ENCODE measurements around the gene PCDHGA6.
"Not testable (repeated sequence)": the region's sequence is repeated elsewhere in the genome, so short reads cannot be mapped to it uniquely, and the experiment has no call there.

PCDHGA6 gene

DNA sequence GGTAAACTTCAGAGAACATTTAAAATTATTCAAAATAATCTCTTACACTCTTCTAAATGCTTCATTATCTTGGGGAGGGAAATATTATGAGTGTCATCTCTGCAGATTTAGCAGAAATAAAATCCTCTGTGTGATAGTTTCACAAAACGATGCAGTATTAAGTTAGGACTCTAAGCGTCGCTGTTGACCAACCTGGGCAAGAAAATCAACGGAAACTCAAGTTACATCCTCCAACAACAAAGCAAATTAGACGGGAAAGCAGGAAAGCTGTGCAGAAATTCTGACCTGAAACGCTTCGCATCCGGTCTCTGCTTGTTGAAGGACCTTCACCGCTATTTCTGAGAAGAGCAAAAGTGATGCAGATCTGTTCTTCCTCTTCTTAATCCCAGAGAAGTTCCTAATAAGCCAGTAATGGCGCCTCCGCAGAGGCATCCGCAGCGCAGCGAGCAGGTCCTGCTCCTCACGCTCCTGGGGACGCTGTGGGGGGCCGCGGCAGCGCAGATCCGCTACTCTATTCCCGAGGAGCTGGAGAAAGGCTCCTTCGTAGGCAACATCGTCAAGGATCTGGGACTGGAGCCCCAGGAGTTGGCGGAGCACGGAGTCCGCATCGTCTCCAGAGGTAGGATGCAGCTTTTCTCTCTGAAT, at the start of gene PCDHGA6:
Gene PCDHGA6, plus strand, starts transcription at position 219 of the 645 bp plus-strand sequence. Its CDS starts 193 bp downstream, at position 412.
- DNase-seq (ENCODE audit: low spot score), result peak; percentile 20

DNA sequence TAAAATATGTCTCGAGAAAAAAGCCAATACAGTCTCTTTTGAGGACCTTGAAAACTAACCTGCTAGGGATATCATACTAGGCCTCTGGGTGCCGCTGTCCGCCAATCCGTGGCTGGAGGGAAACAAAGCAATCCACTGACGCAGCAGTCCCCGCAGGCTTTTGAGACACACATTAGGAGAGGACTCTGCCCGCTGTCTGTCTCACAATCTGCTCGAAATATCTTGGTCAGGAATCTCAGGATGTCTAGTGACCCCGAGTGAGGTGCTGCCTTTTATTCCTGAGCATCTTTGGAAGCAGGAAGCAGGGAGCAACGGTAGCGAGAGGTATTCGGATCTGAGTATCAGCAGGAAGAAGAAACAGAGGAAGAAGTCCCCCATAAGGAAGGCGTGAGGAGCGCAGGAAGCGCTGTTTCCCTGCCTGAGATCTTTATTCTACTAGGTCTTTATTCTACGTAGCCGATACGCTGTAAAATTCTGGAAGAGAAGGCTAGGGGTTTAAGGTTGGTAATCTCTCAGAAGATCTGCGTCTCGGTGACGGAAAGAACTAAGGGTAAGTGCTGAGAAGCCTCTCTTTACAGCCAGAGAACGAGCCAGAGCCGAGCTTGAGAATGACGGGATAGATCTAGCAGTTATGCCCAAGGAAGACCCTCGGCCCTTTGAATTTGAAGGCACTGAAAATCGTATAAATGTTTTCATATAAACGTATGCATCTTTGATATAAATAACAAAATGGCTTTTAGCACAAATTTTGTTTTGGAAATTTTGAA, 47.4 kb upstream of the PCDHGA6 start:
- DNase-seq (ENCODE audit: low spot score), result peak; percentile 80

DNA sequence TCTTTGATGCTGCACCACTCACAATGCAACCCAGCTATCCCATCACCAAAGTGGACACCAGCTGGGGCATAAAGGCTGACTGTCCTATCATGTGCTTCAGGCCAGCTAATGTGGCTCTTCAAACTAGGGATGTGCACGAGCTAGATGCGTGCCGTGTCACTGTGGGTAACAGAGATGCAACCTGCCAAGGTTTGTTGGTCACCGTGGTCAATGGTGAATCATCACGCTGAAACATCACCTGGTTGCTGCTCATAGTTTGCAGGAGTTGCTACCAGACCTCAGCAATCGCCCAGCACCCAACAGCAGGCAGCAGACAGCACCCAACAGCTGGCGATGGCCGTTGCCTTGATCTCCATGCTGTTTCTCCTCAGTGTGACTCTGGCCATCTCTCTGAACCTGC, 45.5 kb upstream of the PCDHGA6 start:
- no peak for DNase-seq (ENCODE audit: low spot score)

DNA sequence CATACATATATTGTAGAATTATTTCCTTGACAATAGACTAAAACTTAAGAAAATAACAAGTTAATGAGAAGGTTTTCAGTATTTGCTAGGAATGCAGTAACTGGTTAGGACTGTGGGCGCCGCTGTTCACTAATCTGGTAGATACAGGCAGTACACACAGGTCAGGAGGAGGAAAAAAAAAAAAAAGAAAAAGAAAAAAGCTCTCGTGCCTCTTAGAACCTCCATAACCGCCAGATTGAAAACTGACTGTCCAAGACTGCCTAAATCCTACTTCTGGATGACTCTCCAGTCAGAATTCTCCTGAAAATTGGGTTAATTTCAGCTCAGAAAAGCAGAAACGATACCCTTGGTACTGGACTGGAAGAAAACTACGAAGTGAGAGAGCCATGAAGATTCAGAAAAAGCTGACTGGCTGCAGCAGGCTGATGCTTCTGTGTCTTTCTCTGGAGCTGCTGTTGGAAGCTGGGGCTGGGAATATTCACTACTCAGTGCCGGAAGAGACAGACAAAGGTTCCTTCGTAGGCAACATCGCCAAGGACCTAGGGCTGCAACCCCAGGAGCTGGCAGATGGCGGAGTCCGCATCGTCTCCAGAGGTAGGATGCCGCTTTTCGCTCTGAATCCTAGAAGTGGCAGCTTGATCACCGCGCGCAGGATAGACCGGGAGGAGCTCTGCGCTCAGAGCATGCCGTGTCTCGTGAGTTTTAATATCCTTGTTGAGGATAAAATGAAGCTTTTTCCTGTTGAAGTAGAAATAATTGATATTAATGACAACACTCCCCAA, 43.2 kb upstream of the PCDHGA6 start, which contains the start of gene PCDHGA1:
Gene PCDHGA1, plus strand, starts transcription at position 216 of the 782 bp plus-strand sequence.
- DNase-seq (ENCODE audit: low spot score), result peak; percentile 29

DNA sequence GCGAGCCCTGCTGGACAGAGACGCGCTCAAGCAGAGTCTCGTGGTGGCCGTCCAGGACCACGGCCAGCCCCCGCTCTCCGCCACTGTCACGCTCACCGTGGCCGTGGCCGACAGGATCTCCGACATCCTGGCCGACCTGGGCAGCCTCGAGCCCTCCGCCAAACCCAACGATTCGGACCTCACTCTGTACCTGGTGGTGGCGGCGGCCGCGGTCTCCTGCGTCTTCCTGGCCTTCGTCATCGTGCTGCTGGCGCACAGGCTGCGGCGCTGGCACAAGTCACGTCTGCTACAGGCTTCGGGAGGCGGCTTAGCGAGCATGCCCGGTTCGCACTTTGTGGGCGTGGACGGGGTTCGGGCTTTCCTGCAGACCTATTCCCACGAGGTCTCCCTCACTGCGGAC, 41.1 kb upstream of the PCDHGA6 start:
- DNase-seq (ENCODE audit: low spot score), result not testable (repeated sequence)

DNA sequence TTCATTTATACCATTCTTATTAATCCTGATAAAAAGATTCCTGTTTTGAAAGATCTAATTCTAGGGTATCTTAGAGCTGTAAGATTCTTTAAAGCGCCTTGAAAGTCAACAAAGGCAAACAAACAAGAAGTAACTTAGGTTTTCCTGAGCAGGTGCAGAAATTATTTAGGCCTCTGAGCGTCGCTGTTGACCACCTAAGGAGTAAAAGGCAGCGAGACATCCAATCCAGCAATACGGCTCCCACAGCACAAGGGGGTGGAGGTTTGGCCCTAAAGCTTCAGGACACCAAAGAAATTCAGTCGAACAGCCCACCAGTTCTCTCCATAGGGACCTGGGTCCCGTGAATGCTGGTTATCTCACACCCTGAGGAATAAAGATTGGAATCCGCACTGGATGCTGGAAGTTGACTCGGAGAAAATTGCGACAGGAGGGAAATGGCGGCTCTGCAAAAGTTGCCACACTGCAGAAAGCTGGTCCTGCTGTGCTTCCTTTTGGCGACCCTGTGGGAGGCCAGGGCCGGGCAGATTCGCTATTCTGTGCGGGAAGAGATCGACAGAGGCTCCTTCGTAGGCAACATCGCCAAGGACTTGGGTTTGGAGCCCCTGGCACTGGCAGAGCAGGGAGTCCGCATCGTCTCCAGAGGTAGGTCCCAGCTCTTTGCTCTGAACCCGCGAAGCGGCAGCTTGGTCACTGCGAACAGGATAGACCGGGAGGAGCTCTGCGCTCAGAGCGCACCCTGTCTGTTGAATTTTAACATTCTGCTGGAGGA, 35.0 kb upstream of the PCDHGA6 start, which contains the start of gene PCDHGA2:
Gene PCDHGA2, plus strand, starts transcription at position 223 of the 769 bp plus-strand sequence.
- DNase-seq (ENCODE audit: low spot score), result peak; percentile 19

DNA sequence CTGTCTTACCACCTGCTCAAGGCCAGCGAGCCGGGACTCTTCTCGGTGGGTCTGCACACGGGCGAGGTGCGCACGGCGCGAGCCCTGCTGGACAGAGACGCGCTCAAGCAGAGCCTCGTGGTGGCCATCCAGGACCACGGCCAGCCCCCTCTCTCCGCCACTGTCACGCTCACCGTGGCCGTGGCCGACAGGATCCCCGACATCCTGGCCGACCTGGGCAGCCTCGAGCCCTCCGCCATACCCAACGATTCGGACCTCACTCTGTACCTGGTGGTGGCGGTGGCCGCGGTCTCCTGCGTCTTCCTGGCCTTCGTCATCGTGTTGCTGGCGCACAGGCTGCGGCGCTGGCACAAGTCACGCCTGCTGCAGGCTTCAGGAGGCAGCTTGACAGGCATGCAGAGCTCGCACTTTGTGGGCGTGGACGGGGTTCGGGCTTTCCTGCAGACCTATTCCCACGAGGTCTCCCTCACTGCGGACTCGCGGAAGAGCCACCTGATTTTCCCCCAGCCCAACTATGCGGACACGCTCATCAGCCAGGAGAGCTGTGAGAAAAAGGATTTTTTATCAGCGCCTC, 32.8 kb upstream of the PCDHGA6 start:
- DNase-seq (ENCODE audit: low spot score), result not testable (repeated sequence)

DNA sequence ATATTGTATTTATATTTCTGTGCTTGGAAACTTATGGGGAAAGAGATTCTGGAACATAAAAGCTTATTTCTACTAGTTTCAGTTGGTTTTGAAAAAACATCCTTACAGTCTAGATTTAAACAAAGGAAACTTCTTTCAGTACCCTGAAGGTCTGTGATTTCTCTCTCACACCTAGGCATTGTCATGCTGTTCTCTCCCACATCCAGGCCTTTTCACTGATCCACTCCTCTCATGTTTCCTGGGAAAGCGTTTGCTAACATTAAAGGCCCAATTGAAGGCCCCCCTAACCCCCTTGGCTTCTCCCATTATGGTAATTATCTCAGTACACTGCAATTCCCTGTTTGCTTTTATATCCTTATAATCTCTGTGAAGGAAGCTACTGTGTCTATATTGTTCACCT, 30.9 kb upstream of the PCDHGA6 start:
- no peak for DNase-seq (ENCODE audit: low spot score)

DNA sequence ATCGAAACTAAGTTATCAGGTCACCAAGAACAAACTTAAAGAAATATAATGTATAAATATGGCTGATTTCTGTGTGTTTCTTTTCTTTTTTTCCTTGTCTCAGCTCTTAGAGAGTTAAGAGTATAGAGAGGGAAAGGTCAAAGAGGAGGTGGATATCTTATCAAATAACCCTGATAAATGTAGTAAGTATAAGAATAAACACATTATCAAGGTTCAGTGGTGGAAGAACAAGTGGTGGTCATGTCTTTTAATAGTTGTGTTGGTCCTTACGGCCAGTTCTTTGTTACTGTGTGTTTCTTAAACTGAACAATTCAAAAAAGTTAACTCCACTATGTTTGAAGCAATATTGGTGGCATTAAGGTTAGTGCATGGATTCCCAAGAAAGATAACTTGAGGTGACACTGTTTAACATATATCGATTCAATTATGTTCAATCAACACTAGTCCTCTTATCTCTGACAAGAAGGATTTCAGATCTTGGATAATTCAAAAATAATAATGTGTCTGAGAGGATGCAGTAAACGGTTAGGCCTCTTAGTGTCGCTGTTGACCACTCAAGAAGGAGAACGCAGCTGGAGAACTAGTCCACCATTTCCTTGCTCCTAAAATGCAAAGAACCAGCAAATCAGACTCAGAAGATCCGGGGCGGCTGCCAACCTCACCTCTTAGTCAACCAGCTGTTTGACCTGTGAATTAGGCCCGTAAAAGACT, 30.3 kb upstream of the PCDHGA6 start, which contains the start of gene PCDHGA3:
Gene PCDHGA3, plus strand, starts transcription at position 588 of the 711 bp plus-strand sequence. CDS start 205 bp downstream, outside the sequence.
- DNase-seq (ENCODE audit: low spot score), result peak; percentile 12

DNA sequence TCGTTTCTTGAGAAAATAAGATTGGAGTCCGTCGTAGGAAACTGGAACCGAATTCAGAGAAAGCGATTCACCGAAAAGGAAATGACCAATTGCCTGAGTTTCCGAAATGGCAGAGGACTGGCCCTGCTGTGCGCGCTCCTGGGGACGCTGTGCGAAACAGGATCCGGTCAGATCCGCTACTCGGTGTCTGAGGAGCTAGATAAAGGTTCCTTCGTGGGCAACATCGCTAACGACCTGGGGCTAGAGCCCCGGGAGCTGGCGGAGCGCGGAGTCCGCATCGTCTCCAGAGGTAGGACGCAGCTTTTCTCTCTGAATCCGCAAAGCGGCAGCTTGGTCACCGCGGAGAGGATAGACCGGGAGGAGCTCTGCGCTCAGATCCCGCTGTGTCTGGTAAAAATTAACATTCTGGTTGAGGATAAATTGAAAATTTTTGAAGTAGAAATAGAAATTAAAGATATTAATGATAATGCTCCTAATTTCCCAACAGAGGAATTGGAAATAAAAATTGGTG, 29.7 kb upstream of the PCDHGA6 start:
- no peak for DNase-seq (ENCODE audit: low spot score)

DNA sequence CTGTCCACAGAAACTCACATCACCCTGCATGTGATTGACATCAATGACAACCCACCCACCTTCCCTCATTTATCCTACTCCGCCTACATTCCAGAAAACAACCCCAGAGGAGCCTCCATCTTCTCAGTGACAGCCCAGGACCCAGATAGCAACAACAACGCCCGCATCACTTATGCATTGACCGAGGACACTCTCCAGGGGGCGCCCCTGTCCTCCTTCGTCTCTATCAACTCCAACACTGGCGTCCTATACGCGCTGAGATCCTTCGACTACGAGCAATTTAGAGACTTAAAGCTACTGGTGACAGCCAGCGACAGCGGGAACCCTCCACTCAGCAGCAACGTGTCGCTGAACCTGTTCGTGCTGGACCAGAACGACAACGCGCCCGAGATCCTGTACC, 28.4 kb upstream of the PCDHGA6 start:
- DNase-seq (ENCODE audit: low spot score), result no peak

DNA sequence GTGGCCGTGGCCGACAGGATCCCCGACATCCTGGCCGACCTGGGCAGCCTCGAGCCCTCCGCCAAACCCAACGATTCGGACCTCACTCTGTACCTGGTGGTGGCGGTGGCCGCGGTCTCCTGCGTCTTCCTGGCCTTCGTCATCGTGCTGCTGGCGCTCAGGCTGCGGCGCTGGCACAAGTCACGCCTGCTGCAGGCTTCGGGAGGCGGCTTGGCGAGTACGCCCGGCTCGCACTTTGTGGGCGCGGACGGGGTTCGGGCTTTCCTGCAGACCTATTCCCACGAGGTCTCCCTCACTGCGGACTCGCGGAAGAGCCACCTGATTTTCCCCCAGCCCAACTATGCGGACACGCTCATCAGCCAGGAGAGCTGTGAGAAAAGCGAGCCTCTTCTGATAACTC, 27.7 kb upstream of the PCDHGA6 start:
- not testable (repeated sequence) for DNase-seq (ENCODE audit: low spot score)

DNA sequence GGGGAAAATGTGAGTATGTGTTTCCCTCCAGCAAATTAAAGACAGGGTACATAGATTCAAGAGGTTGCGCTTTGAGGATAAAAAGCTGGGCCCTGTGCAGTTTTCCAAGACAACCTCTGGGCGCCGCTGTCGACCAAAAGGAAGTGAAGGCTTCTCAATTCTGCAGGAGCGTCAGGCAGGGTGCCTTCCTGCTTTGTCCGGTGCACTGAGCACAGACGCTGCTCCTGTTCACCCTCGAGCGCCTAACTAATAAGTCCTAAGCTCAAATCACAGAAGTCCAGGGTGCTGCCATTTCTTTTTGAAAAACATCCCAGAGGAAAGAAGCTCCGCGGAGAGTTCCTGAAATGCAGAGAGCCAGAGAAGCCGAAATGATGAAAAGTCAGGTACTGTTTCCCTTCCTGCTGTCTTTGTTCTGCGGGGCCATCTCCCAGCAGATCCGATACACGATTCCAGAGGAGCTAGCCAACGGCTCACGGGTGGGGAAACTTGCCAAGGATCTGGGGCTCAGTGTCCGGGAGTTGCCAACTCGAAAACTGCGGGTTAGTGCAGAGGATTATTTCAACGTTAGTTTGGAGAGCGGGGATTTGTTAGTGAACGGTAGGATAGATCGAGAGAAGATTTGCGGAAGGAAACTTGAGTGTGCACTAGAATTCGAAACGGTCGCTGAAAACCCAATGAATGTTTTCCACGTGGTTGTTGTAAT, 23.6 kb upstream of the PCDHGA6 start, which contains the start of gene PCDHGB1:
Gene PCDHGB1, plus strand, starts transcription at position 183 of the 703 bp plus-strand sequence. Its CDS starts 162 bp downstream, at position 345.
- DNase-seq (ENCODE audit: low spot score), result peak; percentile 48

DNA sequence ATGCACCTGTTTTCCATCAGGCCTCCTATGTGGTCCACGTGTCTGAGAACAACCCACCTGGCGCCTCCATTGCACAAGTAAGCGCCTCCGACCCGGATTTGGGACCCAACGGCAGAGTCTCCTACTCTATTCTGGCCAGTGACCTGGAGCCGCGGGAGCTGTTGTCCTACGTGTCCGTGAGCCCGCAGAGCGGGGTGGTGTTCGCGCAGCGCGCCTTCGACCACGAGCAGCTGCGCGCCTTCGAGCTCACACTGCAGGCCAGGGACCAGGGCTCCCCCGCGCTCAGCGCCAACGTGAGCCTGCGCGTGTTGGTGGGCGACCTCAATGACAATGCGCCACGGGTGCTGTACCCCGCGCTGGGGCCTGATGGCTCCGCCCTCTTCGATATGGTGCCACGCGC, 22.1 kb upstream of the PCDHGA6 start:
- DNase-seq (ENCODE audit: low spot score), result no peak

DNA sequence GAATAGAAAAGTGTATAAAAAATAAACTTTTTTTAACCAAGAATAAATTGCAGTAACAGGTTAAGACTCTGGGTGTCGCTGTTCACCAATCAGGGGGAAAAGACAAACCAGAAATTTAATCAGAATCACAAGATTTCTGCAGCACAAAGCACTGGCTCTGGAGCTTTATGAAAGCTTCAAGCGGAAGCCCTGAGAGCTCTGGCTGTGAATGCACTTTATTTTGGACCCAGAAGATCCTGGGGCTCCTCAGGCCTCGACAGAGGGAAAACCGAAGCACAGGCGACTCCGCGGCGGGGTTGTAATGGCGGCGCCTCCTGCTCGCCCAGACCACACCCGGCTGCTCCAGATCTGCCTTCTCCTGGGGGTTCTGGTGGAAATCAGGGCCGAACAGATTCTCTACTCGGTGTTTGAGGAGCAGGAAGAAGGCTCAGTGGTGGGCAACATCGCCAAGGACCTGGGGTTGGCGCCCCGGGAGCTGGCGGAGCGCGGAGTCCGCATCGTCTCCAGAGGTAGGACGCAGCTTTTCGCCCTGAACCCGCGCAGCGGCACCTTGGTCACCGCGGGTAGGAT, 18.7 kb upstream of the PCDHGA6 start, which contains the start of gene PCDHGA4:
Gene PCDHGA4, plus strand, starts transcription at position 122 of the 570 bp plus-strand sequence. Its CDS starts 87 bp downstream, at position 209.
- peak; percentile 11 for DNase-seq (ENCODE audit: low spot score)

DNA sequence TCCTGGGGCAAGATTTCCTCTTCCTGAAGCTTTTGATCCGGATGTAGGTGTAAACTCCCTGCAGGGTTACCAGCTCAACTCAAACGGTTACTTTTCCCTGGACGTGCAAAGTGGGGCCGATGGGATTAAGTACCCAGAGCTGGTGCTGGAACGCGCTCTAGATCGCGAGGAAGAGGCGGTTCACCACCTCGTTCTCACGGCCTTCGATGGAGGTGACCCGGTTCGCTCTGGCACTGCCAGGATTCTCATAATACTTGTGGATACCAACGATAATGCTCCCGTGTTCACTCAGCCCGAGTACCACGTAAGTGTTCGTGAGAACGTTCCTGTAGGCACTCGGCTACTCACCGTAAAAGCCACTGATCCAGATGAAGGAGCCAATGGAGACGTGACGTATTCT, 18.1 kb upstream of the PCDHGA6 start:
- no peak for DNase-seq (ENCODE audit: low spot score)

DNA sequence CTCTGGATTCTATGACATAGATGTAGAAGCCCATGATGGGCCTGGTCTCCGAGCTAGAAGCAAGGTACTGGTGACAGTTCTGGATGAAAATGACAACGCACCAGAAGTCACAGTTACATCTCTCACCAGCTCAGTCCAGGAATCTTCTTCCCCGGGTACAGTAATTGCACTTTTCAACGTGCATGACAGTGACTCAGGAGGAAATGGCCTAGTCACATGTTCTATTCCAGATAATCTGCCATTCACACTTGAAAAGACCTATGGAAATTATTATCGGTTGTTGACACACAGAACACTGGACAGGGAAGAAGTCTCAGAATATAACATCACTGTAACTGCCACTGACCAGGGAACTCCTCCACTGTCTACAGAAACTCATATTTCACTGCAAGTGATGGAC, 17.6 kb upstream of the PCDHGA6 start:
- no peak for DNase-seq (ENCODE audit: low spot score)

DNA sequence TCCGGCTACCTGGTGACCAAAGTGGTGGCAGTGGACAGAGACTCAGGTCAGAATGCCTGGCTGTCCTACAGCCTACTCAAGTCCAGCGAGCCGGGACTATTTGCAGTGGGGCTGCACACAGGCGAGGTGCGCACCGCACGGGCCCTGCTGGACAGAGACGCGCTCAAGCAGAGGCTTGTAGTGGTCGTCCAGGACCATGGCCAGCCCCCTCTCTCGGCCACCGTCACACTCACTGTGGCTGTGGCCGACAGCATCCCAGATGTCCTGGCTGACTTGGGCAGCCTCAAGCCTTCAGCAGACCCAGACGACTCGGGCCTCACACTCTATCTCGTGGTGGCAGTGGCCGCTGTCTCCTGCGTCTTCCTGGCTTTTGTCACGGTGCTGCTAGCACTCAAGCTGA, 16.7 kb upstream of the PCDHGA6 start:
- DNase-seq (ENCODE audit: low spot score), result no peak

All from cerebellar cortex (tissue), 1 donor.